Breast epithelium (tissue), 4 donors: Measurements from ENCODE around the gene ANKRD29. TPM values are rescaled to one million over a fixed set of nuclear protein-coding genes. Genes with fewer than 3 reads are reported as not detected.
"Not testable (repeated sequence)": the region's sequence is repeated elsewhere in the genome, so short reads cannot be mapped to it uniquely, and the experiment has no call there.

Source experiments
- DNase-seq, 2 donors: peaks; one replicate each; pipeline ENCODE4 v3.0.0-alpha.2; 2019; ENCODE audit warnings: low spot score in 2 of 2
- H3K27ac ChIP-seq, 2 donors: fragments of 200-600 bp; sonication (generic) in 1 of 2; one replicate each; pipeline ENCODE4 v1.5.1; 2016 to 2019; ENCODE audit warnings: mild to moderate bottlenecking in 1 of 2
- H3K27me3 ChIP-seq, 2 donors: fragments of 200-600 bp; sonication (generic) in 1 of 2; one replicate each; pipeline versions ENCODE4 v1.5.1 to v1.6.0; 2017 to 2019; ENCODE audit warnings: control low read depth in 1 of 2, mild to moderate bottlenecking in 1 of 2
- H3K36me3 ChIP-seq: fragments of 200-600 bp; one replicate; pipeline ENCODE4 v1.5.1; 2019
- H3K4me1 ChIP-seq, 2 donors: fragments of 200-600 bp; sonication (generic); one replicate each; pipeline ENCODE4 v1.5.1; 2016 to 2019; ENCODE audit warnings: control low read depth in 1 of 2
- H3K4me3 ChIP-seq, 3 donors: fragments of 200-600 bp; sonication (generic); 1 replicate in 2 of 3; 2 replicates in 1 of 3; pipeline ENCODE4 v1.5.1; 2016 to 2019; ENCODE audit warnings: mild to moderate bottlenecking in 3 of 3, moderate library complexity in 2 of 3
- H3K9me3 ChIP-seq, 2 donors: fragments of 200-600 bp; sonication (generic) in 1 of 2; one replicate each; pipeline ENCODE4 v1.5.1; 2016 to 2019; ENCODE audit warnings: control low read depth in 1 of 2
- CTCF ChIP-seq, 3 donors: fragments of 450-650 bp; IDR thresholded peaks; one replicate each; pipeline ENCODE4 v1.5.1; 2016 to 2017; ENCODE audit warnings: antibody characterized with exemption in 3 of 3, mild to moderate bottlenecking in 3 of 3, moderate library complexity in 3 of 3
- POLR2A ChIP-seq: fragments of 450-650 bp; IDR thresholded peaks from one replicate; pipeline ENCODE4 v1.6.1; 2016; ENCODE audit warnings: antibody characterized with exemption, mild to moderate bottlenecking, moderate library complexity
- POLR2AphosphoS5 ChIP-seq, 3 donors: sonication (generic); formaldehyde crosslinking; IDR thresholded peaks; one replicate each; pipeline ENCODE4 v1.6.1; 2017; ENCODE audit warnings: antibody characterized with exemption in 3 of 3
- intact Hi-C: fragments of 100-400 bp; cut with DNase I; formaldehyde crosslinking; loops from one replicate; pipeline ENCODE4 v1.15.1; 2023; ENCODE audit warnings: low total_unique reads
- total RNA-seq, 3 donors: library from RNA; depleted of rRNA; stranded (reverse); fragments of >200 nt; gene quantifications; one replicate each; pipeline ENCODE4 v1.1.0, GENCODE V29; 2016

Gene ANKRD29
- total RNA-seq, 3 donors from 2014 or later = 8.8 to 13.8 (median 9.9) TPM

GRCh38 chr18:23617412-23618014 lies 45.2 kb downstream of the ANKRD29 start:
- Histone ChIP-seq H3K27ac (peak overlapping the region; percentile 73 to 83), H3K9me3 (no peaks in the 10 kb centered on the region), H3K36me3 (no peaks in the 10 kb centered on the region), H3K4me1 (no peaks in the 10 kb centered on the region), H3K4me3 (no peak overlapping the region), H3K27me3 (no peaks in the 10 kb centered on the region)
- TF ChIP-seq POLR2A (no peak), CTCF (IDR thresholded peaks at IDR 0.05) (no peak), POLR2AphosphoS5 (IDR thresholded peaks at IDR 0.05) (no peak)
- intact Hi-C loops = no loop called here
- no peak for DNase-seq

GRCh38 chr18:23616258-23616657 lies 46.5 kb downstream of the ANKRD29 start:
- Histone ChIP-seq H3K27ac (no peak overlapping the region), H3K9me3 (no peaks in the 10 kb centered on the region), H3K36me3 (no peaks in the 10 kb centered on the region), H3K27me3 (no peaks in the 10 kb centered on the region), H3K4me3 (no peak overlapping the region), H3K4me1 (no peaks in the 10 kb centered on the region)
- intact Hi-C loops = no loop called here
- no peak for DNase-seq
- TF ChIP-seq POLR2AphosphoS5 (IDR thresholded peaks at IDR 0.05) = no peak
- TF ChIP-seq POLR2A = no peak
- no peak for TF ChIP-seq CTCF (IDR thresholded peaks at IDR 0.05)

- Histone ChIP-seq H3K4me3 (no peak overlapping the region), H3K9me3 (no peaks in the 10 kb centered on the region), H3K27me3 (no peaks in the 10 kb centered on the region), H3K4me1 (no peaks in the 10 kb centered on the region), H3K36me3 (no peaks in the 10 kb centered on the region), H3K27ac (no peak overlapping the region)
- no peak for DNase-seq
- intact Hi-C loops = no loop called here
- TF ChIP-seq POLR2A (no peak), CTCF (IDR thresholded peaks at IDR 0.05) (no peak), POLR2AphosphoS5 (IDR thresholded peaks at IDR 0.05) (no peak)
Observed at GRCh38 chr18:23614891-23615290, 47.8 kb downstream of the ANKRD29 start.

GRCh38 chr18:23614413-23614812 lies 48.3 kb downstream of the ANKRD29 start:
- H3K4me1 ChIP-seq = no peaks in the 10 kb centered on the region
- no peaks in the 10 kb centered on the region for H3K27me3 ChIP-seq
- TF ChIP-seq POLR2A (no peak), CTCF (IDR thresholded peaks at IDR 0.05) (no peak), POLR2AphosphoS5 (IDR thresholded peaks at IDR 0.05) (no peak)
- no peaks in the 10 kb centered on the region for H3K36me3 ChIP-seq
- H3K9me3 ChIP-seq = no peaks in the 10 kb centered on the region
- intact Hi-C loops = no loop called here
- no peak overlapping the region for H3K27ac ChIP-seq
- DNase-seq = no peak
- no peak overlapping the region for H3K4me3 ChIP-seq

GRCh38 chr18:23613091-23613475 lies 49.6 kb downstream of the ANKRD29 start:
- intact Hi-C loops, H3K9me3 ChIP-seq, H3K36me3 ChIP-seq, H3K27ac ChIP-seq, DNase-seq, H3K4me3 ChIP-seq, H3K4me1 ChIP-seq, H3K27me3 ChIP-seq: not testable (repeated sequence)
